Measurements from ENCODE around the gene LCP1.

The LCP1 gene

DNA sequence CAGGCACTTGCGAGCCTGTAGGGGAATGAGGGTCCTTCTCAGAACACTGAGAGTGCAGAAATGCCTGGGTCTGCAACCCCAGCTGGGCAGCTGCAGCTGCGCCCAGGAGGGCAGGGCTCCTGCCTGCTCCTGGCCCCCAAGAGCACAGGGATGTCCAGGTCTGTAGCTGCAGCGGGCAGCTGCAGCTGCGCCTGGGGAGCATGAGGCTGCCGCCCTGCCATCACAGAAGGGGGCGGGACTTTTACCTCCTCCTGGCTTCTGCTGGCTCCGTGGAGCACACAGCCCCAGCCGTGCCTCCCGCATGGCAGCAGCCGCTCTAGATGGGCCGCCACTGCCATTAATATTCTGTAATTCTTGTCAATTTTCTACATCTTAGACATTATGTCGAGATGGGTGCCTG is 95.0 kb downstream of the LCP1 start (continued):
- TF ChIP-seq HIC1 (tag by site-specific recombination; IDR thresholded peaks at IDR 0.05) (no peak), ZNF600 (tag by site-specific recombination; IDR thresholded peaks at IDR 0.05) (no peak), ZNF704 (tag by site-specific recombination; IDR thresholded peaks at IDR 0.05) (no peak), ZBTB20 (tag by site-specific recombination; IDR thresholded peaks at IDR 0.05) (no peak), ZNF529 (tag by site-specific recombination; IDR thresholded peaks at IDR 0.05; ENCODE audit: insufficient replicate concordance) (no peak), ZNF433 (tag by site-specific recombination; IDR thresholded peaks at IDR 0.05; ENCODE audit: low read depth) (no peak), ZNF202 (tag by site-specific recombination; IDR thresholded peaks at IDR 0.05; ENCODE audit: borderline replicate concordance) (no peak), ZEB2 (tag by site-specific recombination; IDR thresholded peaks at IDR 0.05) (no peak), ZNF514 (tag by site-specific recombination; IDR thresholded peaks at IDR 0.05) (no peak)

DNA sequence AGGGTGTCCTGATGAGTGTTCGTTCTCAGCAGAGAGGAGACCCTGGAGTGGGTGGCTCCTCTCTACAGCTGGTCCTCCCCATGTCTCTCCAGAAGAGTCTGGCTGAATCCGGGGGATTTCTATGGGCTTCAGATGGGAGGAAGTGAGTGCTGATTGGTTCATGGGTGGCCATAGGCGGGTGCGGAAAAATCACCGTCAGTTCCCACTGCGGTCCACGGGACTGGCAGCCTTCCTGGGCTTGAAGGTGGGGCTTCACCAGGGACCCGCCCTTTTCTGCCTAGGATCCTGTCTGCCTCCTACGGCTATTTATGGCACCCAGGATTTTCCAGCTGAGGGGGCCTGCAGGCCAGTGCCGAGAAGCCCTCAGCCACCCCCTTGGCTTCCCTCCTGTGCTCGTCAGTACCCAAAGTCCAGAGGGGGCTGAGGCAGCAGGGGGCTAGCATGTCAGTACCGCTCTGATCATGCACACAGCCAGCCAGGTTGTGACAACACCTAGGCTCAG is 95.5 kb downstream of the LCP1 start:
- POLR2A ChIA-PET, result no interaction called here
- TF ChIP-seq ZNF324 (tag by site-specific recombination; IDR thresholded peaks at IDR 0.05) (no peak), KLF17 (tag by site-specific recombination; IDR thresholded peaks at IDR 0.05) (no peak), TCF7L2 (IDR thresholded peaks at IDR 0.05; ENCODE audit: borderline replicate concordance, low read depth, low read length) (no peak), ZNF133 (tag by site-specific recombination; IDR thresholded peaks at IDR 0.05) (no peak), OSR2 (tag by site-specific recombination; IDR thresholded peaks at IDR 0.05) (no peak), AEBP2 (tag by site-specific recombination; IDR thresholded peaks at IDR 0.05; ENCODE audit: borderline replicate concordance) (no peak), KLF1 (tag by site-specific recombination; IDR thresholded peaks at IDR 0.05) (no peak), ZNF654 (tag by site-specific recombination; IDR thresholded peaks at IDR 0.05; ENCODE audit: low read depth) (no peak), ZNF423 (tag by site-specific recombination; IDR thresholded peaks at IDR 0.05) (no peak), ZNF394 (tag by site-specific recombination; IDR thresholded peaks at IDR 0.05; ENCODE audit: borderline replicate concordance) (no peak), ZNF391 (tag by site-specific recombination; IDR thresholded peaks at IDR 0.05; ENCODE audit: borderline replicate concordance, low read depth) (no peak), ZNF48 (tag by site-specific recombination; IDR thresholded peaks at IDR 0.05) (no peak), ZNF426 (tag by site-specific recombination; IDR thresholded peaks at IDR 0.05) (no peak), ZNF121 (tag by site-specific recombination; IDR thresholded peaks at IDR 0.05) (no peak)
- Histone ChIP-seq H3K27ac (ENCODE audit: extremely low read depth, low read depth, low read length) (no peak overlapping the region), H3K36me3 (ENCODE audit: control insufficient read depth in 2 of 2, insufficient read depth in 1 of 2, low read length in 2 of 2) (no peaks in the 10 kb centered on the region), H3K4me3 (ENCODE audit: low read depth, low read length) (no peak overlapping the region), H3K4me1 (ENCODE audit: control insufficient read depth, insufficient read depth, low read length) (no peaks in the 10 kb centered on the region), H3K9me3 (ENCODE audit: control insufficient read depth, insufficient read depth, low read depth, low read length) (no peaks in the 10 kb centered on the region)
- CTCF ChIA-PET, result no interaction called here
